Heart left ventricle (tissue), 16 donors: ENCODE results near the gene EPHB1. TPM values are rescaled to one million over a fixed set of nuclear protein-coding genes. Genes with fewer than 3 reads are reported as not detected.

Experiments used
- ATAC-seq, 4 donors: fragments of 200-7000 bp; cut with Tn5 transposase; one replicate each; pipeline ENCODE4 v1.9.1; 2020 to 2022; ENCODE audit warnings: moderate library complexity in 4 of 4, mild to moderate bottlenecking in 3 of 4, moderate number of reproducible peaks in 1 of 4
- DNase-seq, 5 donors: peaks; one replicate each; pipeline ENCODE4 v3.0.0-alpha.2; 2020
- H3K27ac ChIP-seq, 12 donors: fragments of 200-600 bp; sonication (generic) in 4 of 12; one replicate each; pipeline versions ENCODE4 v1.5.0 to v1.8.0; 2016 to 2022; ENCODE audit warnings: mild to moderate bottlenecking in 2 of 12
- H3K27me3 ChIP-seq, 9 donors: fragments of 200-600 bp; sonication (generic) in 2 of 9; one replicate each; pipeline versions ENCODE4 v1.5.1 to v1.8.0; 2016 to 2022; ENCODE audit warnings: mild to moderate bottlenecking in 3 of 9
- H3K36me3 ChIP-seq, 9 donors: fragments of 200-600 bp; sonication (generic) in 2 of 9; one replicate each; pipeline versions ENCODE4 v1.5.0 to v1.8.0; 2018 to 2022; ENCODE audit warnings: mild to moderate bottlenecking in 2 of 9
- H3K4me1 ChIP-seq, 12 donors: fragments of 200-600 bp; sonication (generic) in 4 of 12; one replicate each; pipeline versions ENCODE4 v1.5.0 to v1.8.0; 2016 to 2022; ENCODE audit warnings: mild to moderate bottlenecking in 3 of 12
- H3K4me3 ChIP-seq, 12 donors: fragments of 200-600 bp; sonication (generic) in 4 of 12; one replicate each; pipeline versions ENCODE4 v1.5.0 to v1.8.0; 2017 to 2022; ENCODE audit warnings: mild to moderate bottlenecking in 9 of 12, moderate library complexity in 4 of 12
- H3K9me3 ChIP-seq, 12 donors: fragments of 200-600 bp; sonication (generic) in 4 of 12; one replicate each; pipeline versions ENCODE4 v1.5.0 to v1.8.0; 2016 to 2022; ENCODE audit warnings: mild to moderate bottlenecking in 1 of 12
- CTCF ChIP-seq, 12 donors: fragments of 200-600 bp; sonication (generic) in 4 of 12; IDR thresholded peaks; one replicate each; pipeline versions ENCODE4 v1.5.0 to v1.8.0; 2018 to 2022; ENCODE audit warnings: antibody characterized with exemption in 12 of 12, mild to moderate bottlenecking in 5 of 12
- POLR2A ChIP-seq, 2 donors: fragments of 450-650 bp; IDR thresholded peaks; one replicate each; pipeline ENCODE4 v1.6.1; 2017; ENCODE audit warnings: antibody characterized with exemption in 2 of 2, mild to moderate bottlenecking in 2 of 2, moderate library complexity in 2 of 2
- WGBS, 4 donors: extraction: QIAGEN DNeasy Blood & Tissue Kit in 2 of 4; methylation state at CpG; one replicate each; pipeline versions ENCODE4 v1.1.5 to v1.1.7; 2013 to 2018; 5-methylcytosine and 5-hydroxymethylcytosine counted together
- intact Hi-C, 10 donors: fragments of 100-400 bp; cut with DNase I; formaldehyde crosslinking; loops; one replicate each; pipeline versions ENCODE4 v1.11.1 to v1.14.2; 2022
- polyA plus RNA-seq, 2 donors: library from polyadenylated mRNA; stranded (reverse); fragments of 200-250 nt; gene quantifications; one replicate each; pipeline ENCODE4 v1.2.3, GENCODE V29; 2013
- total RNA-seq, 9 donors: library from RNA; depleted of rRNA in 2 of 9; stranded (reverse); fragments of >200 nt in 2 of 9; fragmentation: NEBNext Ultra II Directional in 3 of 9; extraction: Animal tissue kit (Norgen Biotek cat#: 25700) in 3 of 9; gene quantifications; one replicate each; pipeline versions ENCODE4 v1.1.0 to v1.2.4, GENCODE V29; 2016 to 2023
- donor health status: ischemic (EF 13 %, LVEDD 7.1; RV severe dilation, severe dysfunction).
- donor health status: healthy with polysubstance abuse.
- donor health status: DM: no; HTN: yes; CAD: no.
- donor health status: DM: no; HTN: no; CAD: no.
- donor health status: ischemic (EF 25% LVEDD 6.9; RV normal size, moderate dysfunction).
- donor health status: ischemic (EF 25% LVEDD 5.7; RV mildly dilated, moderate dysfunction).
- donor health status: healthy.
- donor health status: DM: yes; HTN: yes; CAD: no.
- donor health status: ischemic (EF 35%, LVEDD 5.7; RV mildly dilated, moderate dysfunction).
- donor health status: nonischemic (EF 11% LVEDD 7.7; RV severe dilation, severe dysfunction).
- donor health status: DM: yes; HTN: yes; CAD: no.
- donor health status: PGD.
- donor health status: ischemic (EF 29% LVEDD 5.4; RV normal size, mild dysfunction).
- donor health status: nonischemic (EF 23%, LVEDD 6.1; RV moderate dilation, normal function).

Gene EPHB1
- total and polyA plus RNA-seq, 11 donors = 0.31 to 2.2 (median 1.1) TPM

- whole genome bisulfite sequencing, 4 donors = 52 to 73% (median 70%) methylated on average over 3 of the region's 3 CpGs
- Histone ChIP-seq H3K4me3 (no peak overlapping the region), H3K4me1 (no peaks in the 10 kb centered on the region), H3K36me3 (no peaks in the 10 kb centered on the region), H3K27ac (no peak overlapping the region), H3K27me3 (no peaks in the 10 kb centered on the region), H3K9me3 (no peaks in the 10 kb centered on the region)
- TF ChIP-seq CTCF (IDR thresholded peaks at IDR 0.05) (no peak), POLR2A (IDR thresholded peaks at IDR 0.05) (no peak)
- intact Hi-C loops = no loop called here
- DNase-seq (no peak), ATAC-seq (no peak)
Measured at GRCh38 chr3:135192929-135193328, 397.9 kb downstream of the EPHB1 start.

GRCh38 chr3:135197246-135197645, 402.2 kb downstream of the EPHB1 start:
- H3K36me3 ChIP-seq = no peaks in the 10 kb centered on the region
- TF ChIP-seq POLR2A (IDR thresholded peaks at IDR 0.05) (no peak), CTCF (IDR thresholded peaks at IDR 0.05) (no peak)
- ATAC-seq (no peak), DNase-seq (no peak)
- H3K9me3 ChIP-seq = no peaks in the 10 kb centered on the region
- 70 to 78% (median 77%) methylated on average over 3 of the region's 3 CpGs for WGBS, 4 donors
- no peaks in the 10 kb centered on the region for H3K27me3 ChIP-seq
- H3K4me3 ChIP-seq = no peak overlapping the region
- intact Hi-C loops = no loop called here
- no peaks in the 10 kb centered on the region for H3K4me1 ChIP-seq
- H3K27ac ChIP-seq = no peak overlapping the region

GRCh38 chr3:135197856-135198255, 402.8 kb downstream of the EPHB1 start:
- no peak for DNase-seq

GRCh38 chr3:135199137-135199536, 404.1 kb downstream of the EPHB1 start:
- TF ChIP-seq POLR2A (IDR thresholded peaks at IDR 0.05) = no peak
- no peak for TF ChIP-seq CTCF (IDR thresholded peaks at IDR 0.05)
- WGBS, 4 donors = 46 to 63% (median 55%) methylated on average over 2 of the region's 2 CpGs

More at GRCh38 chr3:135197856-135198255, 402.8 kb downstream of the EPHB1 start:
- Histone ChIP-seq H3K27me3 (no peaks in the 10 kb centered on the region), H3K4me3 (no peak overlapping the region), H3K36me3 (no peaks in the 10 kb centered on the region), H3K9me3 (no peaks in the 10 kb centered on the region), H3K27ac (no peak overlapping the region), H3K4me1 (no peaks in the 10 kb centered on the region)
- 74 to 99% (median 95%) methylated on average over 3 of the region's 3 CpGs for WGBS, 4 donors
- ATAC-seq = no peak
- TF ChIP-seq CTCF (IDR thresholded peaks at IDR 0.05) (no peak), POLR2A (IDR thresholded peaks at IDR 0.05) (no peak)
- intact Hi-C loops = no loop called here

More at GRCh38 chr3:135199137-135199536, 404.1 kb downstream of the EPHB1 start:
- Histone ChIP-seq H3K4me3 (no peak overlapping the region), H3K27ac (no peak overlapping the region), H3K4me1 (no peaks in the 10 kb centered on the region), H3K36me3 (no peaks in the 10 kb centered on the region), H3K9me3 (no peaks in the 10 kb centered on the region), H3K27me3 (no peaks in the 10 kb centered on the region)
- ATAC-seq (no peak), DNase-seq (no peak)
- intact Hi-C loops = no loop called here
